HG03045 (cell line): ENCODE measurements around the gene TRAF3.
"Not testable (repeated sequence)": the region's sequence is repeated elsewhere in the genome, so short reads cannot be mapped to it uniquely, and the experiment has no call there.

Source experiments
- ATAC-seq: cut with Tn5 transposase; IDR thresholded peaks from one replicate; pipeline ENCODE4 v1.9.1; 2021; ENCODE audit warnings: mild to moderate bottlenecking, moderate library complexity; ENCODE audit not compliant: unreplicated experiment

The TRAF3 gene

DNA sequence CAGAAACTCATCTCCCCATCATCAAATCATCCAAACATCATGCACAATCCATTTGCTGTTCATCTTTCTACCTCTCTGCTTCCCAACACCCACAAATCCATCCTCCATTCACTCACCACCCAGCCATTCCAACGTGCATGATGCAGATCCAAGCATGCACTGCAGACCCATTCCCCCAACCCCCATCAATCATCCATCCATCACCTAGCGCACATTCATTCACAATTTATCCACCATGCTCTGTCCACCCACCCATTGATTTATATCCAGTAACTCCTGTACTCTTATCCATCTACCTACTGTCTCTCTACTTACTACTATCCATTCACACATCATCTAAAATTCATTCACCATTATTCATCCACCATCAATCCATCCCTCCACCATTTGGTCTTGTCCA lies 141.2 kb downstream of the TRAF3 start:
- ATAC-seq, result no peak

DNA sequence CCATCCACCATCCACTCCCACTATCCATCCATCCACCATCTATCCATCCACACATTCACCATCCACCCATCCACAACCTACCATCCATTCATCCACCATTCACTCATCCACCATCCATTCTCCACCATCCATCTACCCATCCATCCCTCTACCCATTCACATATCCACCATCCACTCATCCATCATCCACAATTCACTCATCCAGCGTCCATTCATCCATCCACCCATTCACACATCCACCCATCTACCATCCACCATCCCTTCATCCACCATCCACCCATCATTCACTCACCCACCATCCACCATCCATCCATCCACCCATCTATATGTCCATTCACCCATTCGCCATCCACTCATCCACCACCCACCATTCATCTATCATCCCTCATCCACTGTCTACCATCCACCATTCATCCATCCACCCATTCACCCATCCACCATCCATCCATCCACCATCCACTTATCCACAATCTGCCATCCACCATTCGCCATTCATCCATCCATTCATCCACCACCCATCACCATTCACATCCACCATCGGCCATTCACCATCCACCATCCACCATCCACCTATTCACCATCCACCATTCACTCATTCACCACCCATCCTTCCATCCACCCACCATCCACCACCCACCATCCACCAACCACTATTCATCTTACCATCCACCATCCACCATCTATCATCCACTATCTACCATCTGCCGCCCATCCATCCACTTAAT lies 143.2 kb downstream of the TRAF3 start:
- ATAC-seq, result no peak

DNA sequence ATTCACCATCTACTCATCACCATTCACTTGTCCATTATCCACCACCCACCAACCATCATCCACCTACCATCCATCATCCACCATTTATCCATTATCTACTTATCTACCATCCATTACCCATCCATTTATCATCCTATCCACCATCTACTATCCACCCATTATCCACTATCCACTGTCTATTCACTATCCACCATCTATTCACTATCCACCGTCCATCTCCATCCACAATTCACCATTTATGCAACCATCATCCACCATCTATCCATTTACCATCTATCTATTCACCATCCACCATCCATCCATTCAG lies 143.7 kb downstream of the TRAF3 start:
- no peak for ATAC-seq

DNA sequence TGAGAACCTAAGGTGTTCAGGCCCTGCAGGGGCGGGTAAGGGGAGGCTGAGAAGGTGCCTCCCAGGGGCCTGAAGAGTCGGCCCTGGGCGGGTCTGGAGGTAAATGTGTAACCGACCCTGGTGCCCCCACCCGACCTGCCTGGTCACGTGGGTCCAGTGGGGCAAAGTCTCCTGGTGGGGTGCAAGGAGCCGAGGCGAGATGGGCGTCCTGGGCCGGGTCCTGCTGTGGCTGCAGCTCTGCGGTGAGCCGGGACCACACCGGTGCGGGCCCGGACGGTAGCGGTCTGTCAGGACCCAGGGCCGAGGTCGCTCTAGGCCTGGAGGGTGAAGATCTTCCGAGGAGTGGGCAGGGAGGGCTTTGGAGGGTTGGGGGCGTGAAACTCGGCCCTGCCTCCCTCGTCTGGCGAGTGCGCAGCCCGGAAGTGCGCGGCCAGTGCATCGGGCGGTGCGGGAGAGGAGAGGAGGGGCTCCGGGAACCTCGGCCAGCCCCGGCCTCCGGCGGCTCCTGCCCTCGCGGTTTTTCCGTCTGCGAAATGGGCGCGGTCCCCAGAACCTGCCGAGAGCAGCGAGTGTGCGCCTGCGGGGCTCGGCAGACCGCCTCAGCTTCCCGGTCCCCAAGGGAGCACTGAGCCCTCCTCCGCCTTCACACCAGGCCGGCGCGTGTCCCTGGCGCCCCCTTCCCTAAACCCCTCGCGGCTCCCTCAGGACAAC lies 145.4 kb downstream of the TRAF3 start, which contains the start of gene AMN:
TSS of gene AMN (plus strand) at position 174 of the 711 bp plus-strand sequence. CDS start at position 200, 26 bp downstream.
- no peak for ATAC-seq

DNA sequence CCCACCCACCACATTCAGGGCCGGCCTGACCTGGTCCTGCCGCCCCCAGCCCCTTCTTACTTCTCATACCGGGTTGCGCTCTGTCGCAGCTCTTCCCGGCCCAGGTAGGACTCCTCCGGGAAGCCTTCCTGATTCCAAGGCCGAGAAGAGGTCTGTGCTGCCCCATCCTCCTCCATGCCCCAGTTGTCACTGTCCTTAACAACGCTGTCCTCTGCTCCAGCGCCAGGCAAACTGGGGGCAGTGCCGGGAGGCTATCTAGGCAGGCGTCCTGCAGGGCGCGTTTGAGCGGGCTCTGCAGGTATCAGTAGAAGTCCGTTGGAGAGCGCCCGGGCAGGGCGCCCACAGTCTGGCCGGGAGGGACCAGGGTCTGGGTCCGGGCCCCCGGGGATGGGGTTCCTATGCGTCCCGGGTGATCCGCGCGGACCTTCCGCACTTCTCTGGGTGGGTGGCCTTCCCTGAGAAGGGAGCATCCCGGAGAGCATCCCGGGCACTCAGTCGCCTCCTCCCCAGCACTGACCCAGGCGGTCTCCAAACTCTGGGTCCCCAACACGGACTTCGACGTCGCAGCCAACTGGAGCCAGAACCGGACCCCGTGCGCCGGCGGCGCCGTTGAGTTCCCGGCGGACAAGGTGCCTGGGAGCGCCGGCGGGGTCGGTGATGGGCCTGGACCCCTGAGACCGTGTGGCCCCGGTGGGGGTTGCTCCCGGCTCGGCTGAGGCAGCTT lies 146.1 kb downstream of the TRAF3 start:
- no peak for ATAC-seq

DNA sequence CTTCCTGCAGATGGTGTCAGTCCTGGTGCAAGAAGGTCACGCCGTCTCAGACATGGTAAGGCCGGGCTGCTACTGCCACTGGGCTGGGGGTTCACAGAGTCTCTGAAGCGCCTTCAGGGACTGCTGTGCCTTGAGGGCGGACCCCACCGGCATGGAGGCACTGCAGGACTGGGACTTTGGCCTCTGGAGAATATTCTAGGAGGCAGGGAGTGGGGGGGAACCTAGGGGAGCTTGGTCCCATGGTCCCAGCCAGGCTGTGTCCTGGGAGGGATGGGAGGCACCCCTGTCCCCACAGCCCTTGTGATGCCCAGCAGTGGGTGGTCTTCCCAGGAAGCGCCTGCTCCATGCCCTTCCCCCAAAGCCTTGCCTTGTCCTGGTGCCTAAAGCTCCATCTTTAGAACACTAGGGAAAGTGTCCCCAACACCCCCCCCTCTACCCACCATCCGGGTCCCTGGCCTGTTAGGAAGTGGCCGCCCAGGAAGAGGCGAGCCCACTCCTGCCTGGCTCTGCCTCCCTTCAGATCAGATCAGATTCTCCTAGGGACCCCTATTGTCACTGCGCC lies 146.8 kb downstream of the TRAF3 start:
- ATAC-seq, result no peak

DNA sequence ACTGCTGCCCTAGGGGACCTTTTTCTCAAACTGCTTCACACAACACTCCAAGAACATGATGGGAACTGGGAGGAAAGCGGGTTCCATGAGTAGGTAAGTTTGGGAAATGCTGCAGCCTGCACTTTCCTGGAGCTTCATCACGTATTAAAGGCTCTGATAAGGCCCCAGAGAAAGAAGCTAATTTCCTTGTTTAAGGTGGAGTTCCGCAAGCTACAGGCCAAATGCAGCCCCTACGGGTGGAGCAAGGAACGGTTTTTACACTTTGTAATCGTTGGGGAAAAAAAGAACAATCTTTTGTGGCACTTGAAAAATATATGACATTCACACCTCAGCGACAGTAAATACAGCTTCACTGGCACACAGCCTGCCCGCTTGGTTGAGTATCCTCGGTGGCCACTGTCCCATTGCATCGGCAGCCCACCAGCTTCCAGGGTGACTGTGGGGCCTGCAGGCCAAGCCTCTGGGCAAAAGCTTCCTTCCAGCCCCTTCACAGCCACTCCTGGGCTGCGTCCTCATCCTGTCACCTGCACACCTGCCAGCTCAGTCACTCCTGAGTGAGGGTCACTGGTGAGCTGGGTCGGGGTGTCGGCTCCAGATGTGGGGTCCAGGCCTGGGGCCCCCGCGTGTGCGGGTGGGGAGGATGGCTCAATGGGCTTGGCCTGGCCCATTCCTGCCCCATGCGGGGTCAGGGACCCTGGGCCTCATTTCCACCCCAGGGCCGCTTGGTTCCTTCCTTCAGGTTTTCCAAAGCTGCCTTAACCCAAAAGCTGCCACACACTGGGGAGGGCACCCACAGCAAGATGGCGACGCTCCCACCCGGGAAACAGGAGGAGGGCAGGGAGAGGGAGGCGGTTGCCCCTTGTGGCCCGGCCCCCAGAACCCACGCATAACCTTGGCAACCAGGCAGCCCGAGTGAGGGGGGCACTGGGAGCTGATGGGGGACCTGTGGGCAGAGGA lies 147.7 kb downstream of the TRAF3 start:
- no peak for ATAC-seq

DNA sequence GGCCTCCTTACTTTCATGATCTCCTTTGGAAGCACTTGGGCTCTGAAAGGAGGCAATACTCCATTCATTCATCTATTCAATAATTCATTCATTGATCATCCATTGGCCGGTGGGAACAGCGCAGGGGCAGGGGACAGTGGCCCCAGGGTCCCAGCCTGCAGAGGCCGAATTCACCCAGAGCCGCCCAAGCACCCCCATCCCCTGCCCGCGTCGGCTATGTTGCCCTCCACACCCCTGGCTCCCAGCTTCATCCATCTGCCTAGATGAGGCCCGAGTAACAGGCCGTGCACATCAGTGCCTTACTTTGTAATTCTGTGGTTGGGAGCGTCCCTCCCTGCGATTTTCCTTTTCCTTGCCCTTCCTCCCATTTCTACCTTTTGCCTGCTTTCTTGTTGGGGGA lies 148.4 kb downstream of the TRAF3 start:
- no peak for ATAC-seq

DNA sequence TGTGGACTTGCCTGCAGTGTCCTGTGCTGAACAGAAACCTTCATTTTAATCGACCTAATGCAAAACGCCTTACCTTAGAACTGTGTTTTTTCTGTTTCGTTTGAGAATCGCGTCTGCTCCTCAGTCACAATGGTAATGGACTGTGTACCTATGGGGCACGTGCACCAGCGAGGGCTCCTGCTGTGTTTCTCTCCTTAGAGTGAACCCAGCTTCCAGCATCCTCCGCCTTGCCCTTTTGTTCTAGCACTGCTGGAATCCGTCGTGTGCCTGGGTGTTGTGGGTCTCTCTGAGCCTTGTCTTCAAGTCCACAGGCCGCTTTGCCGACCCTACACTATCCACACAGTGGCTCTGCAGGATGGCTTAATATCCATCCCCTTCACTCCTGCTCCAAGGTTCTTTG lies 148.9 kb downstream of the TRAF3 start:
- no peak for ATAC-seq

DNA sequence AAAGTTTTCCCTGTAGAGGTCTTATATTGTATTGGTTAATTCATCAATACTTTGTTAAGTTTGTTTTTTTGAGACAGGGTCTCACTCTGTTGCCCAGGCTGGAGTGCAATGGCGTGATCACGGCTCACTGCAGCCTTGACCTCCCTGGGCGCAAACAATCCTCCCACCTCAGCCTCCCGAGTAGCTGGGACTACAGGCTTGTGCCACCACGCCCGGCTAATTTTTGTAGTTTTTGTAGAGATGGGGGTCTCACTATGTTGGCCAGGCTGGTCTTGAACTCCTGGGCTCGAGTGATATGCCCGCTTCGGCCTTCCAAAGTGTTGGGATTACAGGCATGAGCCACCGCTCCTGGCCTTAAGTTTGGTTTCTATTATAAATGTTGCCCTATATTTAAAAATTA lies 149.6 kb downstream of the TRAF3 start:
- not testable (repeated sequence) for ATAC-seq

DNA sequence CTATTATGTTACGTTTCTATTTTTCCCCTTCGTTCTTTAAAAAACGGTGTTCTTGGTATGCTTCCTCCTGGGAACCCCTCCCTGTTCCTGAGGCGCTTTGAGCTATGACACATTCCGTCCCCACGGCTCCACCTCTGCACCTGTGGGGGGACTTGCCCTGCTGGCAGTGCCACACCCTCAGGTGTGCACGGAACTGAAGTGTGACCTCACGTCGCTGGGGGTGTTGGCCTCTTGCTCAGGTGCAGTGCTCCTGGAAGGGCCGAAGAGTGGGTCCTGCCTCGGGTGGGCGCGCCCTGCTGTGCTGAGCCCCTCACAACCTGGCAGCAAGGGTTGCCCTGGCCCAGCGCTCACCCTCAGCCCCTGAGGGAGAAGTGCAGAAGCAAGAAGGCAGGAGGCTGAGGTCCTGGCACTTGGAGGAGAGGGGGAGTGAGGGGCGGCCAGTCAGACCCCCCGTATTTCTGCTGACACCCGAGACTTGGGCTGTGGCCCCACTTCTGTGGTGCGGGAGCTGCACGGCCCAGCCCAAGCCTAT lies 150.2 kb downstream of the TRAF3 start:
- ATAC-seq, result no peak

DNA sequence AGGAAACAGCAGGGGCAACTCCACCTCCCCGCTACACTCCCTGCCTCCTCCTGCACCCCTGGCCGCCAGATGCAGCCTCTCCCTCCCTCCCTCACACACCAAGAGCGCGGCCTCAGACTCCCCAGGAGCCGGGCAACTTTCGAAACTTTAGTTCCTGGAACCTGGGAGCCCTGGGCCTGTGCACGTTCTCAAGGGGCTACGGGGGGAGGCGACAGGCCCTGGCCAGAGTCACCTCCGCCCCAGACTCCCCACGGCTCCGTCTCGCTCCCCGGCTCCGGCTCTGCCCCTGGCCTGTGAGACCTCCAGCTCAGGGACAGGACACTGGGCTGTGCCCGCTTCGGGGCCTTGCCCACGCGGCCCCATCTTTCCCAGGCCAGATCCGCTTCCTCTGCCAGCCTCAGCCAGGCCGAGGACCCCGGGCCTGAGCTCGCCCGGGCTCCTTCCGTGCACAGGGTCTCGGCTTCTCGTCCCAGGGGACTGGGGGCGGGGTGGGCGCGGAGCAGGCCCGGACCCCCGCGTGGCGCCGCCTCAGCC lies 150.7 kb downstream of the TRAF3 start:
- peak; percentile 6 for ATAC-seq

DNA sequence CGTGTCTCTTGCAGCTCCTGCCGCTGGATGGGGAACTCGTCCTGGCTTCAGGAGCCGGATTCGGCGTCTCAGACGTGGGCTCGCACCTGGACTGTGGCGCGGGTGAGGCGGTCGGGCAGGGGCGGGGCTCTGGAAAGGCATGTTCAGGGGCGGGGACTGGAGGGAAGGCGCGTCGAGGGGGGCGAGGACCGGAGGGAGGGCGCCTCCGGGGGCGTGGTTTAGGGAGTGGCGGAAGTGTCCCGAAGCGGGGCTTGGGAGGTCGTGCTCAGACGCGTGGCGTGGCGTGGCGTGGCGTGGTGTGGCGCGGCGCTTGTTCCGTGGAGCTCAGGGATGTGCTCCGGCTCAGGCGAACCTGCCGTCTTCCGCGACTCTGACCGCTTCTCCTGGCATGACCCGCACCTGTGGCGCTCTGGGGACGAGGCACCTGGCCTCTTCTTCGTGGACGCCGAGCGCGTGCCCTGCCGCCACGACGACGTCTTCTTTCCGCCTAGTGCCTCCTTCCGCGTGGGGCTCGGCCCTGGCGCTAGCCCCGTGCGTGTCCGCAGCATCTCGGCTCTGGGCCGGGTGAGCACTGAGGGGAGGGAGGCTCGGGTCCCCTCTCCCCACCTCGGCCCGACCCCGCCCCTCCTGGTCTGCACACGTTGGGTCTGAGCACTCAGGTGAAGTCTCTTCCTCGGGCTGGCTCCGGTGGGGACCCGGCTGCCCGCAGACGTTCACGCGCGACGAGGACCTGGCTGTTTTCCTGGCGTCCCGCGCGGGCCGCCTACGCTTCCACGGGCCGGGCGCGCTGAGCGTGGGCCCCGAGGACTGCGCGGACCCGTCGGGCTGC lies 151.4 kb downstream of the TRAF3 start:
- ATAC-seq, result peak; percentile 45

DNA sequence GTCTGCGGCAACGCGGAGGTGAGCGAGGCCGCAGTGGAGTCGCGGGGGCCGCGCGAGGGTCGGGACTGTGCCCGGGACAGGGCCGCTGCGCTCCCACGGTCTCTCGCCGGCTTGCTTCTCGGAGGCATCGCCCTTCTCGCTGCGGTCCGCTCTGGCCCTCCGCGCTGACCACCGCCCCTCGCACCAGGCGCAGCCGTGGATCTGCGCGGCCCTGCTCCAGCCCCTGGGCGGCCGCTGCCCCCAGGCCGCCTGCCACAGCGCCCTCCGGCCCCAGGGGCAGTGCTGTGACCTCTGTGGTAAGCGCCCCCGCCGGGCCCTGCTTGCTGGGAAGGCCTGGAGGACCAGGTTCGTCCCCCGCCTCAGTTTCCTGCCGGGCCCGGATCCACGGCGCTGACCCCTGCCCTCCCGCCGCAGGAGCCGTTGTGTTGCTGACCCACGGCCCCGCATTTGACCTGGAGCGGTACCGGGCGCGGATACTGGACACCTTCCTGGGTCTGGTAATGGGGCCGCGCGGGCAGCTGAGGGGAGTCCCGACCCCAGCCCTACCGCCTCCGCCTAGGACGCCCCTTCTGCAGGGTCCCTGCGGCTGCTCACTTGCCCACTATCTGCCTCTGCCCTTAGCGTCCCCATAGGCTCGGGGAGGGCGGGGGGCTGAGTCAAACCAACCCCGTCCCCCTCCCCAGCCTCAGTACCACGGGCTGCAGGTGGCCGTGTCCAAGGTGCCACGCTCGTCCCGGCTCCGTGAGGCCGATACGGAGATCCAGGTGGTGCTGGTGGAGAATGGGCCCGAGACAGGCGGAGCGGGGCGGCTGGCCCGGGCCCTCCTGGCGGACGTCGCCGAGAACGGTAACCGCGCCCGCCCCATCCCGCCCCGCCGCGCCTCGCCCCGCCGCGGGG lies 152.2 kb downstream of the TRAF3 start:
- no peak for ATAC-seq

DNA sequence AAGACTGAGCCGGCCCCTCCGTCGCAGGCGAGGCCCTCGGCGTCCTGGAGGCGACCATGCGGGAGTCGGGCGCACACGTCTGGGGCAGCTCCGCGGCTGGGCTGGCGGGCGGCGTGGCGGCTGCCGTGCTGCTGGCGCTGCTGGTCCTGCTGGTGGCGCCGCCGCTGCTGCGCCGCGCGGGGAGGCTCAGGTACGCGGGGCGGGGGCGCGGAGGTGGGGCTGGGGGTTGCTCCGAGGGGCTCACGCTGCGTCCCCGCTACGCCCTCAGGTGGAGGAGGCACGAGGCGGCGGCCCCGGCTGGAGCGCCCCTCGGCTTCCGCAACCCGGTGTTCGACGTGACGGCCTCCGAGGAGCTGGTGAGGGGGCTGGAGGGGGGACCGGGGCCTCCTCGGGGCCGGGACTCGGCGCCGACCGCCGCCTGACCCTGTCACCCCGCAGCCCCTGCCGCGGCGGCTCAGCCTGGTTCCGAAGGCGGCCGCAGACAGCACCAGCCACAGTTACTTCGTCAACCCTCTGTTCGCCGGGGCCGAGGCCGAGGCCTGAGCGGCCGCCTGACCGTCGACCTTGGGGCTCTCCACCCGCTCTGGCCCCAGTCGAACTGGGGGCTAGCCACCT lies 153.0 kb downstream of the TRAF3 start:
- no peak for ATAC-seq

DNA sequence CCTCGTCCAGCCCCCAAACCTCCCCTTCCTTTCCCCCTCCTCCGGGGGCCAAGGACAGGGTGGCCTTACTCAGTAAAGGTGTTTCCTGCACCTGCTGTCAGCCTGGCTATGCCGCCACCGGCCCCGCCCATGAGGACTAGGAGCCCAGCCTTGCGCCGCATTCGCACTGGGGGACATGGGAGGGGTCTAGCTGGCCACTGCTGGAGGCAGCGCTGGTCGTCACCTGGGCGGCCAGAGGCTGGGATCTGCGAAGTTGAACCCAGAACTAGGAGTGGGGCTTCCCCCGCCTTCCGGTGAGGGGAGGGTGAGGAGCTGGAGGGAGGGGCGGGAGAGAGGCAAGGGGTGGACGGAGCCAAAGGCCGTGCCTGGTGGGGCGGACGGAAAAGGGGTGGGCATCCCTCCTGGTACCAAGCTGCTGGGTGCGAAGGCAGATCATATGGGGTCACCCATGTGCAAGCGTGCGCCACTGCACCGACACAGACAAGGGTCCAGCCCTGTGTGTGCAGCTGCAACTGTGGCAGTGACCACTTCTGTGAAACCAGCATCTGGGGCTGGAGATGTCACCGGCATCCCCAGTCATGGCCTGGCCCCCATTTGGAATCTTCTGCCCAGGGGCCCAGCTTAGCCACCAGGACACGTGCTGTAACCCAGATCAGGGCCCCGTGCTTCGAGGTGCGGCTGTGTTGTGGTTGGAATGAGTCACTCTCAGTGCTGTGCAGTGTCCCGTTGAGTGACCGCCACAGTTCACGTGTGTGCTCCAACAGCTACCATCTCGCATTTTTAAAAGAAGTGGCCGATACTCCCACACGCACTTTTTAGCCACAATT lies 153.7 kb downstream of the TRAF3 start:
- no peak for ATAC-seq
